HG03103 (cell line): ENCODE results near the gene DYNLT2B.
"Not testable (repeated sequence)": the region's sequence is repeated elsewhere in the genome, so short reads cannot be mapped to it uniquely, and the experiment has no call there.

Source experiments
- ATAC-seq: cut with Tn5 transposase; IDR thresholded peaks from one replicate; pipeline ENCODE4 v1.9.1; 2021; ENCODE audit warnings: low read depth; ENCODE audit not compliant: unreplicated experiment

Gene DYNLT2B

DNA sequence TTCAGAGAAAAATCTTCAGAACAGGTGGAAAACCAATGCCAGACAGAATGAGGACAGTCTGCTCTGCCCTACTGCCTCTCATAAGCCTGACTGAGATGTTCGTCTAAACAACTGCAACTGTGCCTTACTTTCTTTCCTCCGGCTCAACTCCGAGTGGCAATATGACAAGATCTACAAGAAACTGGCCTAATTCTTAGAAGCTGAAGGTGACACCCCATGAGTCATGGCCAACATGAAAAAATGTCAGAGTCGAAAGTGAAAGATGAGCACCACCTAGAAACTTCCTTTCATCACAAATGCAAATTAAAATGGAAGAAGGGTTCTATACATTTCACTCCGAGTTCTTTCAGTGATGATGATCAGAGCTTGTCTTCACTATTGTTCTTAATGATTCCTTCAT is 43.5 kb downstream of the DYNLT2B start:
- ATAC-seq, result peak; percentile 75

DNA sequence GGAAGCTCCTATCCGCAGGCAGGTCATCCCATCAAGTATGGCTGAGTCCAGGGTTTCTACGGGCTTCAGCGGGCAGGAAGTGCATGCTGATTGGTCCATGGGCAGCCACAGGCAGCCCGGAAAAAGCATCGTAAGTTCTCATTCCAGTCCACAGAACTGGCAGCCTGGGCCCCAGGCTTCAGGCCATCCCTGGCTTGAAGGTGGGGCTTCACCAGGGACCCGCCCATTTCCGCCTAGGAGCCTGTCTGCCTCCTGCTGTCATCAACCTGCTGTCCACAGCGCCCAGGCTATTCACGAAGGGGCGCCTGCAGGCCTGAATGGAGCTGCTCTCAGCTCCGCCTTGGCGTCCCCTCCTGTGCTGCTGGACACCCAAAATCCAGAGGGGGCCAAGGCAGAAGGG is 44.4 kb downstream of the DYNLT2B start:
- no peak for ATAC-seq

DNA sequence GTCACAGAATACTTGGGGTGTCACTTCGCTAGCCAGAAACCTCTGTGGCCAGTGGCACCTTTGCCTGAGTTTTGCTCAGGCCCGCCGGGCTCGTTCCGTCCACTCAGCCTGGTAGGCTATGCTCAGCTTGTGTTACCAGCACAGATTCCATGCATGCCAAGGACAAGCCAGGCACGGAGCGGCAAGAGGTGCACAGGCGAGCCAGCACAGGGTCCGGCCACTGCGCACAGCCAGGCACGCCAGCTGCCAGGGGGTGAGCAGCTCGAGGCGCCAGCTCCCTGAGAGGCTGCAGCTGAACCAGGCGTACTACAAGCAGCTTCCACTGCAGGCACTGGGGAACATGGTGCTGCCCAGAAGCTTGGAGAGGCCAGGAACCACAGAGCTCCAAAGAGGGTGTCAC is 45.2 kb downstream of the DYNLT2B start:
- no peak for ATAC-seq

DNA sequence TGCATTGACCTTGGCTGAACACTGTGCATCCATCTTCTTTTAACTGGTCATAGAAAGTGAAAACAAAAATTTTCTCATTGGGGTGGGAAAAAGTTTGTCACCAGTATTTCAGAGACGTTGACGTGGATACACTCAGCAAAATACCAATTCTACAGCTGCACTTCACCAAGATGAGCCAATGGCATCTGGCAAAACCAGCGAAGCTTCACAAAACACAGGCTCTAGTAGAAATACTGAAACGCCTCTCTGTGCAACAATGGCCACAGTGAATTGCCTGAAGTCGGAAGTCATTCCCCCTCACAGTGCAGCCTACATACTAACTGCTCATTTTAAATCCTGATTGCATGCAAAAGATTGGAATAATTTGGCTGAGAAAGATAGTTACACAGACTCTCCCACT is 47.5 kb downstream of the DYNLT2B start:
- ATAC-seq, result no peak

DNA sequence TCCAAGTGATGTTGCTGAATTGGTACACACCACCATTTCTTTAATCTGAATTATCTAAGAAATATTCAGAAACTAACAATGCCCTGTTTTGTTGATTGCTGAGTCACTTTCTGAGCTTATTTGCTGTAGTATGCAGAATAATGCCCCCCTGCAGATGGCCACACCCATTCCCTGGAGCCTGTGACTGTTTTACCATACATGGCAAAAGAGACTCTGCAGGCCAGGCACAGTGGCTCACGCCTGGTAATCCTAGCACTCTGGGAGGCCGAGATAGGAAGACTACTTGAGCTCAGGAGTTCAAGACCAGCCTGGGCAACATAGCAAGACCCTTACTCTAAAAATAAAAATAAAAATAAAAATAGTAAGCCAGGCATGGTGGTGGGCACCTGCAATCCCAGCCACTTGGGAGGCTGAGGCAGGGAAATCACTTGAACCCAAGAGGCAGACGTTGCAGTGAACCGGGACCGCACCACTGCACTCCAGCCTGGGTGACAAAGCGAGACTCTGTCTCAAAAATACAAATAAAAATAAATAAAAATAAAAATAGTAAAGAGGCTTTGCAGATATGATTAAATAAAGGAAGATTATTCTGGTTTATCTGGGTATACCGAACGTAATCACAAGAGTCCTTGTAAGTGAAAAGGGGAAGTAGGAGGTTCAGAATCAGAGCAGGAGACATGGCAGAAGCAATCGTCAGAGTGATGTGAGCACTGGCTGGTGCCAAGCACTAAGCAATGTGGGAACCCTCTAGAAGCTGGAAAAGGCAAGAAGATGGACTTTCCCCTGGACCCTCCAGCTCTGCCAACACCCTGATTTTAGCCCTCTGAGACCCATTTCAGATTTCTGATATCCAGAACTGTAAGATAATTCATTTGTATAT is 49.5 kb downstream of the DYNLT2B start:
- no peak for ATAC-seq

DNA sequence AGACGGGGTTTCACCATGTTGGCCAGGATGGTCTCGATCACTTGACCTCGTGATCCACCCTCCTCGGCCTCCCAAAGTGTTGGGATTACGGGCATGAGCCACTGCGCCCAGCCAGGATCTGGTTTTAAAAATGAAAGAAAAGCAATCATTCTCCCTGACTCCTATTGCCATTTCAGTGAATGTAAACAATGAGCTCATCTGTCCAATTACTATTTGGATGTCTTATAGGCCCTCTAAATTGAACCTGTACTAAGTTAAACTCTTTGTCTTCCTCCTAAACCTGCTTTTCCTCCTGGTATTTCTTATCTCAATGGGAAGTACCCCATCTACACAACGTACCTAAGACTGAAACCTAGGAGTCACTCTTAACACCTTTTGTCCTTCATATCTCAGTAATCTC is 54.2 kb downstream of the DYNLT2B start:
- ATAC-seq, result no peak

DNA sequence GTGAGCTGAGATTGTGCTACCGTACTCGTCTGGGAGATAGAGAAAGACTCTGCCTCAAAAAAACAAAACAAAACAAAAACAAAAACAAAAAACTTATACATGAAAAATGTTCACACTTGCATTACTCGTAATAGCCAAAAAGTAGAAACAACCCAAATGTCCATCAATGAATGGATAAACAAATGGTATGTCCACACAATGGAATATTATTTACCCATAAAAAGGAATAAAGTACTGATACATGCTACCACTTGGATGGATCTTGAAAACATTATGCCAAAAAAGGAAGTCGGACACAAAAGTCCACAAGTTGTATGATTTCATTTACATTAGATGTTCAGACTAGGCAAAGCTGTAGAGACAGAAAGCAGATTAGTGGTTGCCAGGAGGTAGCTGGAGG is 57.3 kb downstream of the DYNLT2B start:
- no peak for ATAC-seq

DNA sequence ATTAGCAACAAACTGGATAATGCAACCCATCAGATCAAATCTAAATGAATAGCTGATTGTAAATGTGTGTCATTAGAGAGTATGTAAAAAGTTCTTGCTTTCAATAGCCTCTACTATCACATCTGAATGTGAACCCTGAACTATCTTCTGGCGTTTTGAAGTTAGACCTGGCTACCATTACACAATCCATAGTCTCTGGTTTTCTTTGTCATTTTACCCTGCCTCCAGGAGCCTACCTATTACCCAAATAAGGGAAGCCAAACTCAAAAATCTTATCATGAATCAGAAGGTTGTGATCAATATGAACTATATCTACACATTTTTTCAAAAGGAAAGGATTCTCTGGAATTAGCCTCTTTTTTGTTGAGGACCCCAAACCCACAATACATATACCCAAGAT is 62.3 kb downstream of the DYNLT2B start:
- ATAC-seq, result no peak

DNA sequence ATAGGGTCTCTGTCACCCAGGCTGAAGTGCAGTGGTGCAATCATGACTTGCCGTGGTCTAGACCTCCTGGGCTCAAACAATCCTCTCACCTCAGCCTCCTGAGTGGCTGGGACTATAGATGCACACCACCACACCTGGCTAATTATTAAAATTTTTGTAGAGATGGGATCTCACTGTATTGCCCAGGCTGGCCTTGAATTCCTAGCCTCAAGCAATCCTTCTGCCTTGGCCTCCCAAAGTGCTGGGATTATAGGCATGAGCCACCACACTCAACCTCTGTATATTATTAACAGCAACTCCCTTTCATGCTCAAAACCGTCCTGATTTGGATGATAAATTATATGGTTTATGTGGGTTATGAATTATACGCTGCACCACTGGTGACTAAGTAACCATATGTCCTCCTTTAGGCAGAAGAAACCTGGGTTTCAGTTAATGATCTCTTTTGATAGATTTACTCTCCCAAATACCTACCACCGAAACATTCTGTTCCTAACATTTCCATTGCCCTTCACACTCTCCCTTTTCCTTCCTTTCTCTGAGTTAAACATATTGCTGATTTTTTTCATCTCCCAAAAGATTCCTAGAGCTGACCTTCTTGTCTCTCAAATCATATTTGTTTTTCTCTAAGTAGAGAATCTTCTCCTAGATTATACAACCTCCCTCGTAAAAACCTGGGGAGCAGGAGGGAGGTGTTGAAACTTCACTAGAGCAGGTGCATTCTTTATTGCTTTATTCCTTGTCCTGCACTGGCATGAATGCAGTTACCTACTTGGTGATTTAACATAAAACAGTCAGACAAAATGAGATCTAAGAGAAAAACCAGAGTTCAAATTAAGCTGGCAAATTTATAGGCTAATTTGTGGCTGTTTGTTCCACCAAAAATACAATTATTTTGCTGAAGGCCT is 63.4 kb downstream of the DYNLT2B start:
- no peak for ATAC-seq

DNA sequence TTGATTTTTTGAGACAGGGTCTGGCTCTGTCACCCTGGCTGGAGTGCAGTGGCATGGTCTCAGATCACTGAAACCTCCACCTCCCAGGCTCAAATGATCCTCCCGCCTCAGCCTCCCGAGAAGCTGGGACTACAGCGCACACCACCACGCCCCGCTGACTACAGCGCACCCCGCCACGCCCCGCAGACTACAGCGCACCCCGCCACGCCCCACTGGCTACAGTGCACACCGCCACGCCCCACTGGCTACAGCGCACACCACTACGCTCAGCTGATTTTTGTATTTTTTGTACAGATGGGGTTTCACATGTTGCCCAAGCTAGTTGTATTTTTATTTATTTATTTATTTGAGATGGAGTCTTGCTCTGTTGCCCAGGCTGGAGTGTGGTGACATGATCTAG is 66.1 kb downstream of the DYNLT2B start:
- ATAC-seq, result no peak

DNA sequence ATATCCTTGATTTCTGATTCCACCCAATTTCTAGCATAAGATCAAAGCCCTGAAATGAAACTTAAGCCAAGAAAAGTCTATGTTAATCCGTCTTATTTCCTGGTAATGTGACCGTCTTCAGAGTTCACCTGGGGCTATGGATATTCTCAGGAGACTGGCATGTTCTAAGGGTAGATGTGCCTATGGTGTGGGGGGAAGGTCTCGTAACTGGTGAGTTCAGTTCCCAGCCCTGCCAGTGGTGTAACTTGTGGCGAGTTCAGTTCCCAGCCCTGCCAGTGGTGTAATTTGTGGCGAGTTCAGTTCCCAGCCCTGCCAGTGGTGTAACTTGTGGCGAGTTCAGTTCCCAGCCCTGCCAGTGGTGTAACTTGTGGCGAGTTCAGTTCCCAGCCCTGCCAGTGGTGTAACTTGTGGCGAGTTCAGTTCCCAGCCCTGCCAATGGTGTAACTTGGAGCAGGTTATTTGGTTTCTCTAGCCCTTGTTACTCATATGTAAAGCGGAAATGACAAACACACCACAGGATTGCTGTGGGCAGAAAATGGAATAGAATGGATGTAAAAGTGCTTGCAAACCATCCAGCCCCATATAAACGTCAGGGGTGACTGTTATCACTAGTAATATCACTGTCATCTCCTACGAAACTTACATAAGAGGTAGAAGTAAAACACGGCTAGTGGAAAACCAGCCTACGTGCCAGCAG is 71.3 kb downstream of the DYNLT2B start:
- ATAC-seq, result no peak

DNA sequence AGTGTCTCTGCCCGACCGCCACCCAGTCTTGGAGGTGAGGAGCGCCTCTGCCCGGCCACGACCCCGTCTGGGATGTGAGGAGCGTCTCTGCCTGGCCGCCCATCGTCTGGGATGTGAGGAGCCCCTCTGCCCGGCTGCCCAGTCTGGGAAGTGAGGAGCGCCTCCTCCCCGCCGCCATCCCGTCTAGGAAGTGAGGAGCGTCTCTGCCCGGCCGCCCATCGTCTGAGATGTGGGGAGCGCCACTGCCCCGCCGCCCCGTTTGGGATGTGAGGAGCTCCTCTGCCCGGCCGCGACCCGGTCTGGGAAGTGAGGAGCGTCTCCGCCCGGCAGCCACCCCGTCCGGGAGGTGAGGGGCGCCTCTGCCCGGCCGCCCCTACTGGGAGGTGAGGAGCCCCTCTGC is 73.9 kb downstream of the DYNLT2B start:
- not testable (repeated sequence) for ATAC-seq

DNA sequence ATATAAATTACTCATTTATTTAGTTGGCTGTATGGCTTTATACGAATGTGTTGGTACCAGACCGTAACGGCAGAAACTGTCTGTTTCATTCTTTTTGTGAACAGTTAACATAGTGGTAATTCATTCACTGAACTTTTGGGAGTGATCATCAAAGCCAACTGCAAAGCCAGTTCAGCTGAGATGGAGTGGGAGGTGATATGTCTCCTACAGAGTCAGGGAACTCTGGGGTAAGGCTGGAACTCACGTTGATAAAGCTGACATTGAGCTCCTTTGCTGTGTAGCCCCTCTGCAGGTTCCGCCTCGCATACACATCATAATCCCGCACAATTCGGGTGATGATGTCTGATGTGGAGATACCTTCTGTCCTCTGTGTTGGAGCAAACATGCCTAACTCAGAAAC is 76.3 kb downstream of the DYNLT2B start:
- ATAC-seq, result no peak
